ENCODE measurements around the gene OTOP2.

The OTOP2 gene

GRCh38 chr17:74936470-74936799 lies 12.4 kb downstream of the OTOP2 start:
- no peak for TF ChIP-seq CTCF (IDR thresholded peaks at IDR 0.05; ENCODE audit: low read depth, low read length, missing control alignments)
- Histone ChIP-seq H3K27me3 (replicated peaks) (peaks cover 48% of the 10 kb centered on the region), H3K4me3 (ENCODE audit: low read depth, low read length) (no peak overlapping the region), H3K36me3 (replicated peaks) (no peaks in the 10 kb centered on the region), H3K27ac (no peak overlapping the region)
- in situ Hi-C loops (cut with HindIII; ENCODE audit: low pct_ligation_motif_present, low sequenced_read_pairs) = no loop called here
- DNase-seq = no peak

- Histone ChIP-seq H3K4me3 (ENCODE audit: low read depth, low read length) (no peak overlapping the region), H3K27me3 (replicated peaks) (peaks cover 46% of the 10 kb centered on the region), H3K27ac (no peak overlapping the region), H3K36me3 (replicated peaks) (no peaks in the 10 kb centered on the region)
- DNase-seq = no peak
- in situ Hi-C loops (cut with HindIII; ENCODE audit: low pct_ligation_motif_present, low sequenced_read_pairs) = no loop called here
- TF ChIP-seq CTCF (IDR thresholded peaks at IDR 0.05; ENCODE audit: low read depth, low read length, missing control alignments) = no peak
Observed at GRCh38 chr17:74937064-74938051, 13.3 kb downstream of the OTOP2 start.

- Histone ChIP-seq H3K27me3 (replicated peaks) (peaks cover 39% of the 10 kb centered on the region), H3K27ac (no peak overlapping the region), H3K36me3 (replicated peaks) (no peaks in the 10 kb centered on the region), H3K4me3 (ENCODE audit: low read depth, low read length) (no peak overlapping the region)
- in situ Hi-C loops (cut with HindIII; ENCODE audit: low pct_ligation_motif_present, low sequenced_read_pairs) = no loop called here
- no peak for TF ChIP-seq CTCF (IDR thresholded peaks at IDR 0.05; ENCODE audit: low read depth, low read length, missing control alignments)
- DNase-seq = no peak
Observed at GRCh38 chr17:74938194-74938950, 14.3 kb downstream of the OTOP2 start.

- H3K4me3 ChIP-seq (ENCODE audit: low read depth, low read length) = no peak overlapping the region
- peaks cover 42% of the 10 kb centered on the region for H3K27me3 ChIP-seq (replicated peaks)
- no peak overlapping the region for H3K27ac ChIP-seq
- H3K36me3 ChIP-seq (replicated peaks) = no peaks in the 10 kb centered on the region
- no peak for TF ChIP-seq CTCF (IDR thresholded peaks at IDR 0.05; ENCODE audit: low read depth, low read length, missing control alignments)
- in situ Hi-C loops (cut with HindIII; ENCODE audit: low pct_ligation_motif_present, low sequenced_read_pairs) = no loop called here
- DNase-seq = no peak
Observed at GRCh38 chr17:74939534-74939933, 15.5 kb downstream of the OTOP2 start.

GRCh38 chr17:74941128-74941725 lies 17.2 kb downstream of the OTOP2 start:
- H3K36me3 ChIP-seq (replicated peaks) = no peaks in the 10 kb centered on the region

More at GRCh38 chr17:74941128-74941725, 17.2 kb downstream of the OTOP2 start:
- TF ChIP-seq CTCF (IDR thresholded peaks at IDR 0.05; ENCODE audit: low read depth, low read length, missing control alignments) = no peak
- Histone ChIP-seq H3K4me3 (ENCODE audit: low read depth, low read length) (no peak overlapping the region), H3K27me3 (replicated peaks) (peaks cover 32% of the 10 kb centered on the region), H3K27ac (no peak overlapping the region)
- in situ Hi-C loops (cut with HindIII; ENCODE audit: low pct_ligation_motif_present, low sequenced_read_pairs) = no loop called here
- DNase-seq = no peak
